HepG2 (cell line): ENCODE measurements around the gene GGA1. TPM values are rescaled to one million over a fixed set of nuclear protein-coding genes. Genes with fewer than 3 reads are reported as not detected.

Source experiments
- ARNT2 ChIP-seq: sonication (generic); formaldehyde crosslinking; IDR thresholded peaks from 2 replicates; pipeline ENCODE4 v1.8.0; 2022; ENCODE audit warnings: mild to moderate bottlenecking, low read depth, missing genetic modification reagents, moderate library complexity
- KAT8 ChIP-seq: IDR thresholded peaks from 2 replicates; pipeline ENCODE4 v1.6.1; 2016; ENCODE audit warnings: missing genetic modification reagents, missing compliant biosample characterization
- MED13 ChIP-seq: sonication (generic); formaldehyde crosslinking; IDR thresholded peaks from 2 replicates; pipeline ENCODE4 v1.5.0; 2020; ENCODE audit warnings: missing genetic modification reagents
- MLLT10 ChIP-seq: sonication (generic); formaldehyde crosslinking; IDR thresholded peaks from 2 replicates; pipeline ENCODE4 v1.4.0; 2020; ENCODE audit warnings: missing genetic modification reagents
- RBM22 ChIP-seq: fragments of 200-400 bp; formaldehyde crosslinking; optimal IDR thresholded peaks from 2 replicates; pipeline ENCODE3; 2017; ENCODE audit warnings: mild to moderate bottlenecking, low read length, moderate library complexity
- RCOR2 ChIP-seq: IDR thresholded peaks from 2 replicates; pipeline ENCODE4 v1.6.1; 2016; ENCODE audit warnings: missing biosample characterization, missing genetic modification reagents
- SIX1 ChIP-seq: sonication (generic); formaldehyde crosslinking; IDR thresholded peaks from 2 replicates; pipeline ENCODE4 v1.4.0; 2020; ENCODE audit warnings: missing genetic modification reagents, borderline replicate concordance
- SRF ChIP-seq: IDR thresholded peaks from 2 replicates; pipeline ENCODE4 v1.6.1; 2011; ENCODE audit warnings: mild to moderate bottlenecking, low read depth, low read length, moderate library complexity
- SRSF4 ChIP-seq: fragments of 200-400 bp; formaldehyde crosslinking; IDR thresholded peaks from one replicate; pipeline ENCODE4 v1.6.1; 2018; ENCODE audit warnings: mild to moderate bottlenecking, low read depth, low read length, moderate library complexity; ENCODE audit not compliant: poor library complexity, severe bottlenecking
- U2AF1 ChIP-seq: fragments of 200-400 bp; formaldehyde crosslinking; optimal IDR thresholded peaks from 2 replicates; pipeline ENCODE3; 2017; ENCODE audit warnings: mild to moderate bottlenecking, low read depth, low read length
- ZBTB8A ChIP-seq: sonication (generic); formaldehyde crosslinking; IDR thresholded peaks from 2 replicates; pipeline ENCODE4 v1.4.0; 2020; ENCODE audit warnings: mild to moderate bottlenecking, low read depth, missing genetic modification reagents, borderline replicate concordance
- ZFP90 ChIP-seq: sonication (generic); formaldehyde crosslinking; IDR thresholded peaks from 2 replicates; pipeline ENCODE4 v1.8.0; 2022; ENCODE audit warnings: missing genetic modification reagents, mild to moderate bottlenecking, inconsistent platforms, borderline replicate concordance
- ZMAT3 ChIP-seq: sonication (generic); formaldehyde crosslinking; conservative IDR thresholded peaks from 2 replicates; pipeline ENCODE4 v1.7.0; 2021; ENCODE audit warnings: missing genetic modification reagents
- ZNF253 ChIP-seq: sonication (generic); formaldehyde crosslinking; IDR thresholded peaks from 2 replicates; pipeline ENCODE4 v1.8.0; 2022; ENCODE audit warnings: mild to moderate bottlenecking, missing genetic modification reagents, borderline replicate concordance
- ZNF292 ChIP-seq: sonication (generic); formaldehyde crosslinking; IDR thresholded peaks from 2 replicates; pipeline ENCODE4 v1.8.1; 2022; ENCODE audit warnings: mild to moderate bottlenecking, low read depth, missing genetic modification reagents, borderline replicate concordance
- ZNF30 ChIP-seq: sonication (generic); formaldehyde crosslinking; IDR thresholded peaks from 2 replicates; pipeline ENCODE4 v1.5.0; 2020; ENCODE audit warnings: mild to moderate bottlenecking, missing genetic modification reagents
- ZNF431 ChIP-seq: sonication (generic); formaldehyde crosslinking; IDR thresholded peaks from 2 replicates; pipeline ENCODE4 v1.9.0; 2022; ENCODE audit warnings: missing genetic modification reagents, low read depth, mild to moderate bottlenecking, borderline replicate concordance
- ZNF616 ChIP-seq: sonication (generic); formaldehyde crosslinking; IDR thresholded peaks from 2 replicates; pipeline ENCODE4 v1.5.0; 2020; ENCODE audit warnings: low read depth, mild to moderate bottlenecking, missing genetic modification reagents
- ZNF720 ChIP-seq: sonication (generic); formaldehyde crosslinking; IDR thresholded peaks from 2 replicates; pipeline ENCODE4 v1.4.0; 2020; ENCODE audit warnings: missing genetic modification reagents
- ZSCAN31 ChIP-seq: sonication (generic); formaldehyde crosslinking; IDR thresholded peaks from 2 replicates; pipeline ENCODE4 v1.5.0; 2020; ENCODE audit warnings: low read depth, mild to moderate bottlenecking, missing genetic modification reagents
- polyA plus RNA-seq, 8 experiments: library from polyadenylated mRNA; depleted of rRNA in 3 of 8; stranded (reverse) in 7 of 8; unstranded in 1 of 8; fragments of >200 nt; fragmentation: Illumina TruSeq in 4 of 8; extraction: Trizol in 4 of 8; gene quantifications; 2 replicates each; pipeline versions ENCODE4 v1.2.1 to v1.2.3, GENCODE V29; 2011 to 2016; ENCODE audit warnings: low read depth in 4 of 8, missing spikeins in 1 of 8, mixed read lengths in 1 of 8; ENCODE audit not compliant: insufficient read depth in 1 of 8
- total RNA-seq, 5 experiments: library from RNA; depleted of rRNA; stranded (reverse); fragments of >200 nt; fragmentation: Illumina TruSeq; extraction: Trizol; gene quantifications; 2 replicates each; pipeline ENCODE4 v1.2.3, GENCODE V29; 2016; ENCODE audit warnings: low read depth in 1 of 5
- TF ChIP-seq, protein P1 (sequence below): sonication (generic); formaldehyde crosslinking; IDR thresholded peaks from 2 replicates; pipeline ENCODE4 v1.4.0; 2020; ENCODE audit warnings: mild to moderate bottlenecking, missing genetic modification reagents
- TF ChIP-seq, protein P2 (sequence below): sonication (generic); formaldehyde crosslinking; IDR thresholded peaks from 2 replicates; pipeline ENCODE4 v1.5.0; 2020; ENCODE audit warnings: mild to moderate bottlenecking, missing genetic modification reagents, moderate library complexity
- TF ChIP-seq, protein P3 (sequence below): sonication (generic); formaldehyde crosslinking; IDR thresholded peaks from 2 replicates; pipeline ENCODE4 v1.5.1; 2020; ENCODE audit warnings: mild to moderate bottlenecking, missing genetic modification reagents, moderate library complexity
- TF ChIP-seq, protein P4 (sequence below): IDR thresholded peaks from 2 replicates; pipeline ENCODE4 v1.6.1; 2012; ENCODE audit warnings: inconsistent platforms

The GGA1 gene
- total and polyA plus RNA-seq, 2 of the 13 experiments (the other 11 are each of a cell fraction or from before 2014, with no cell fraction given), result 29.1 to 87.2 TPM

DNA sequence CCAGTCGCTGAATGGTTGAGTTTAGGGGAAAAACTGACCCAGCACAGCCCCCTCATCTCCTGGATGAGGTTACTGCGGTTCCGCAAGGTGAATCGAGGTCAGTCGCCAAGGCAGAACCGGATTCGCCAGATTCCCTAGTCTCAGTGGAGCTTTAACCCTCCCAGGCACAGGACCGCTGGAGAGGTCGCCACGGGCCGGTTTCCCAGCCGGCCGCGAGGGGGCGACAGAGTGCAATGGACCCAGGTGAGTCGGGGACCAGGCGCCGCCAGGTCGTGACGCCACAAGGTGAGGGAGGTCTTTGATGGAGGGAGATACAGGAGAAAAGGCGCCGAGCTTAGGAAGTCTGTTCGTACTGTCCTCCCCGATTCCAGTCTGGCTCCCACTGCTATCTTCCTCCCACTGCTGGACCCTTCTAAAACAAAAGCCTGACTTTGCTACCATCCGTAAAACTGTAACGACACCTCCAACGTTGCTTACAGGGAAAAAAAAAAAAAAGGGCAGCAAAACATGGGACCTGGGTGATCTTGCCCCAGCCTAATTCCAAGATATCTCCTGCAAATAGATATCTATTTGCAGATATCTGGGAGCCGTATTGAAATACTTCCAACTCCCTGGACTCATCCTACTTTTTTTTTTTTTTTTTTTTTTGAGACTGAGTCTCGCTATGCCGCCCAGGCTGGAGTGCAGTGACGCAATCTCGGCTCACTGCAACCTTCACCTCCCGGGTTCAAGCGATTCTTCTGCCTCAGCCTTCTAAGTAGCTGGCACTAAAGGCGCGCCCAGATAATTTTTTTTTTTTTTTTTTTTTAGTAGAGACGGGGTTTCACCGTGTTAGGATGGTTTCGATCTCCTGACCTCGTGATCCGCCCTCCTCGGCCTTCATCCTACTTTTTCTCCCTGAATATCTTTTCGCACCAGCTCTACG is 1.4 kb upstream of the GGA1 start (continued):
- TF ChIP-seq ZNF292 (CRISPR knock-in tag), result no peak
- TF ChIP-seq RCOR2 (CRISPR knock-in tag), result no peak
- TF ChIP-seq ZNF720, result no peak
- TF ChIP-seq SRF, result no peak
- TF ChIP-seq U2AF1, result no peak
- TF ChIP-seq MLLT10, result no peak
- TF ChIP-seq ZNF431 (CRISPR knock-in tag), result no peak
- peak; percentile 68 for TF ChIP-seq KAT8
- TF ChIP-seq ZNF253 (CRISPR knock-in tag), result no peak
- TF ChIP-seq, protein P1, sequence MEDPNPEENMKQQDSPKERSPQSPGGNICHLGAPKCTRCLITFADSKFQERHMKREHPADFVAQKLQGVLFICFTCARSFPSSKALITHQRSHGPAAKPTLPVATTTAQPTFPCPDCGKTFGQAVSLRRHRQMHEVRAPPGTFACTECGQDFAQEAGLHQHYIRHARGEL, result peak; percentile 99
- peak; percentile 51; the same call in 1 of the 2 replicates for TF ChIP-seq ARNT2
- no peak; the same call in 1 of the 2 replicates for TF ChIP-seq ZFP90 (CRISPR knock-in tag)
- TF ChIP-seq, protein P2, sequence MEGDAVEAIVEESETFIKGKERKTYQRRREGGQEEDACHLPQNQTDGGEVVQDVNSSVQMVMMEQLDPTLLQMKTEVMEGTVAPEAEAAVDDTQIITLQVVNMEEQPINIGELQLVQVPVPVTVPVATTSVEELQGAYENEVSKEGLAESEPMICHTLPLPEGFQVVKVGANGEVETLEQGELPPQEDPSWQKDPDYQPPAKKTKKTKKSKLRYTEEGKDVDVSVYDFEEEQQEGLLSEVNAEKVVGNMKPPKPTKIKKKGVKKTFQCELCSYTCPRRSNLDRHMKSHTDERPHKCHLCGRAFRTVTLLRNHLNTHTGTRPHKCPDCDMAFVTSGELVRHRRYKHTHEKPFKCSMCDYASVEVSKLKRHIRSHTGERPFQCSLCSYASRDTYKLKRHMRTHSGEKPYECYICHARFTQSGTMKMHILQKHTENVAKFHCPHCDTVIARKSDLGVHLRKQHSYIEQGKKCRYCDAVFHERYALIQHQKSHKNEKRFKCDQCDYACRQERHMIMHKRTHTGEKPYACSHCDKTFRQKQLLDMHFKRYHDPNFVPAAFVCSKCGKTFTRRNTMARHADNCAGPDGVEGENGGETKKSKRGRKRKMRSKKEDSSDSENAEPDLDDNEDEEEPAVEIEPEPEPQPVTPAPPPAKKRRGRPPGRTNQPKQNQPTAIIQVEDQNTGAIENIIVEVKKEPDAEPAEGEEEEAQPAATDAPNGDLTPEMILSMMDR, result peak; percentile 96
- TF ChIP-seq ZMAT3 (CRISPR knock-in tag), result no peak
- TF ChIP-seq, protein P3, sequence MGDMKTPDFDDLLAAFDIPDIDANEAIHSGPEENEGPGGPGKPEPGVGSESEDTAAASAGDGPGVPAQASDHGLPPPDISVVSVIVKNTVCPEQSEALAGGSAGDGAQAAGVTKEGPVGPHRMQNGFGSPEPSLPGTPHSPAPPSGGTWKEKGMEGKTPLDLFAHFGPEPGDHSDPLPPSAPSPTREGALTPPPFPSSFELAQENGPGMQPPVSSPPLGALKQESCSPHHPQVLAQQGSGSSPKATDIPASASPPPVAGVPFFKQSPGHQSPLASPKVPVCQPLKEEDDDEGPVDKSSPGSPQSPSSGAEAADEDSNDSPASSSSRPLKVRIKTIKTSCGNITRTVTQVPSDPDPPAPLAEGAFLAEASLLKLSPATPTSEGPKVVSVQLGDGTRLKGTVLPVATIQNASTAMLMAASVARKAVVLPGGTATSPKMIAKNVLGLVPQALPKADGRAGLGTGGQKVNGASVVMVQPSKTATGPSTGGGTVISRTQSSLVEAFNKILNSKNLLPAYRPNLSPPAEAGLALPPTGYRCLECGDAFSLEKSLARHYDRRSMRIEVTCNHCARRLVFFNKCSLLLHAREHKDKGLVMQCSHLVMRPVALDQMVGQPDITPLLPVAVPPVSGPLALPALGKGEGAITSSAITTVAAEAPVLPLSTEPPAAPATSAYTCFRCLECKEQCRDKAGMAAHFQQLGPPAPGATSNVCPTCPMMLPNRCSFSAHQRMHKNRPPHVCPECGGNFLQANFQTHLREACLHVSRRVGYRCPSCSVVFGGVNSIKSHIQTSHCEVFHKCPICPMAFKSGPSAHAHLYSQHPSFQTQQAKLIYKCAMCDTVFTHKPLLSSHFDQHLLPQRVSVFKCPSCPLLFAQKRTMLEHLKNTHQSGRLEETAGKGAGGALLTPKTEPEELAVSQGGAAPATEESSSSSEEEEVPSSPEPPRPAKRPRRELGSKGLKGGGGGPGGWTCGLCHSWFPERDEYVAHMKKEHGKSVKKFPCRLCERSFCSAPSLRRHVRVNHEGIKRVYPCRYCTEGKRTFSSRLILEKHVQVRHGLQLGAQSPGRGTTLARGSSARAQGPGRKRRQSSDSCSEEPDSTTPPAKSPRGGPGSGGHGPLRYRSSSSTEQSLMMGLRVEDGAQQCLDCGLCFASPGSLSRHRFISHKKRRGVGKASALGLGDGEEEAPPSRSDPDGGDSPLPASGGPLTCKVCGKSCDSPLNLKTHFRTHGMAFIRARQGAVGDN (CRISPR knock-in tag), result peak; percentile 77
- no peak for TF ChIP-seq MED13 (CRISPR knock-in tag)
- TF ChIP-seq ZSCAN31 (CRISPR knock-in tag), result 0 out of 2 replicates have a peak, but pooled peaks have one; percentile 46
- no peak for TF ChIP-seq ZBTB8A (CRISPR knock-in tag)
- TF ChIP-seq SRSF4, result no peak
- TF ChIP-seq ZNF30 (CRISPR knock-in tag), result no peak
- TF ChIP-seq, protein P4, sequence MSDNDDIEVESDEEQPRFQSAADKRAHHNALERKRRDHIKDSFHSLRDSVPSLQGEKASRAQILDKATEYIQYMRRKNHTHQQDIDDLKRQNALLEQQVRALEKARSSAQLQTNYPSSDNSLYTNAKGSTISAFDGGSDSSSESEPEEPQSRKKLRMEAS, result no peak; the same call in 1 of the 2 replicates
- no peak for TF ChIP-seq ZNF616 (CRISPR knock-in tag)
- no peak for TF ChIP-seq SIX1 (CRISPR knock-in tag)
- no peak for TF ChIP-seq RBM22
